ENCODE measurements around the gene MAB21L4.

MAB21L4 gene

GRCh38 chr2:240885566-240885965 is 10.4 kb downstream of the MAB21L4 start:
- Histone ChIP-seq H3K9ac (ENCODE audit: insufficient read length, low read depth) (no peak overlapping the region), H3K4me3 (ENCODE audit: insufficient read length, low read depth) (no peak overlapping the region), H3K4me1 (ENCODE audit: insufficient read depth, insufficient read length) (peaks cover 11% of the 10 kb centered on the region), H3K27me3 (ENCODE audit: insufficient read depth, insufficient read length) (no peaks in the 10 kb centered on the region), H3K36me3 (ENCODE audit: insufficient read depth, insufficient read length, low read length) (no peaks in the 10 kb centered on the region), H3K9me3 (ENCODE audit: insufficient read depth, low read length) (no peaks in the 10 kb centered on the region)
- TF ChIP-seq SUZ12 (IDR thresholded peaks at IDR 0.05; ENCODE audit: extremely low read depth, insufficient read depth, insufficient read length) (no peak), YY1 (IDR thresholded peaks at IDR 0.05; ENCODE audit: insufficient read depth, insufficient read length) (no peak)
- DNase-seq (ENCODE audit: low read depth, low spot score) = no peak

- H3K27me3 ChIP-seq (ENCODE audit: insufficient read depth, insufficient read length) = no peaks in the 10 kb centered on the region
- TF ChIP-seq ZNF274 (IDR thresholded peaks at IDR 0.05; ENCODE audit: low read depth, low read length) (no peak), YY1 (IDR thresholded peaks at IDR 0.05; ENCODE audit: insufficient read depth, insufficient read length) (no peak), SUZ12 (IDR thresholded peaks at IDR 0.05; ENCODE audit: extremely low read depth, insufficient read depth, insufficient read length) (no peak)
These were observed 11.2 kb downstream of the MAB21L4 start for GRCh38 chr2:240884745-240885144.

GRCh38 chr2:240884221-240884620 is 11.7 kb downstream of the MAB21L4 start:
- no peaks in the 10 kb centered on the region for H3K9me3 ChIP-seq (ENCODE audit: insufficient read depth, low read length)
- DNase-seq (ENCODE audit: low read depth, low spot score) = no peak
- no peak for TF ChIP-seq ZNF274 (IDR thresholded peaks at IDR 0.05; ENCODE audit: low read depth, low read length)
- no peak for TF ChIP-seq SUZ12 (IDR thresholded peaks at IDR 0.05; ENCODE audit: extremely low read depth, insufficient read depth, insufficient read length)
- no peak for TF ChIP-seq YY1 (IDR thresholded peaks at IDR 0.05; ENCODE audit: insufficient read depth, insufficient read length)
- no peaks in the 10 kb centered on the region for H3K27me3 ChIP-seq (ENCODE audit: insufficient read depth, insufficient read length)
- H3K4me1 ChIP-seq (ENCODE audit: insufficient read depth, insufficient read length) = peaks cover 10% of the 10 kb centered on the region
- H3K36me3 ChIP-seq (ENCODE audit: insufficient read depth, insufficient read length, low read length) = no peaks in the 10 kb centered on the region
- H3K4me3 ChIP-seq (ENCODE audit: insufficient read length, low read depth) = no peak overlapping the region
- no peak overlapping the region for H3K9ac ChIP-seq (ENCODE audit: insufficient read length, low read depth)

More at GRCh38 chr2:240884745-240885144, 11.2 kb downstream of the MAB21L4 start:
- Histone ChIP-seq H3K9ac (ENCODE audit: insufficient read length, low read depth) (no peak overlapping the region), H3K4me3 (ENCODE audit: insufficient read length, low read depth) (no peak overlapping the region), H3K36me3 (ENCODE audit: insufficient read depth, insufficient read length, low read length) (no peaks in the 10 kb centered on the region), H3K4me1 (ENCODE audit: insufficient read depth, insufficient read length) (peaks cover 11% of the 10 kb centered on the region), H3K9me3 (ENCODE audit: insufficient read depth, low read length) (no peaks in the 10 kb centered on the region)
- DNase-seq (ENCODE audit: low read depth, low spot score) = no peak

- Histone ChIP-seq H3K4me3 (ENCODE audit: insufficient read length, low read depth) (no peak overlapping the region), H3K9me3 (ENCODE audit: insufficient read depth, low read length) (no peaks in the 10 kb centered on the region), H3K9ac (ENCODE audit: insufficient read length, low read depth) (no peak overlapping the region), H3K36me3 (ENCODE audit: insufficient read depth, insufficient read length, low read length) (no peaks in the 10 kb centered on the region), H3K27me3 (ENCODE audit: insufficient read depth, insufficient read length) (no peaks in the 10 kb centered on the region), H3K4me1 (ENCODE audit: insufficient read depth, insufficient read length) (peaks cover 4% of the 10 kb centered on the region)
- no peak for DNase-seq (ENCODE audit: low read depth, low spot score)
- TF ChIP-seq SUZ12 (IDR thresholded peaks at IDR 0.05; ENCODE audit: extremely low read depth, insufficient read depth, insufficient read length) = no peak
- no peak for TF ChIP-seq YY1 (IDR thresholded peaks at IDR 0.05; ENCODE audit: insufficient read depth, insufficient read length)
- TF ChIP-seq ZNF274 (IDR thresholded peaks at IDR 0.05; ENCODE audit: low read depth, low read length) = no peak
These were observed 14.0 kb downstream of the MAB21L4 start for GRCh38 chr2:240881913-240882312.

- TF ChIP-seq YY1 (IDR thresholded peaks at IDR 0.05; ENCODE audit: insufficient read depth, insufficient read length) = no peak
- TF ChIP-seq ZNF274 (IDR thresholded peaks at IDR 0.05; ENCODE audit: low read depth, low read length) = no peak
- H3K9ac ChIP-seq (ENCODE audit: insufficient read length, low read depth) = no peak overlapping the region
- no peaks in the 10 kb centered on the region for H3K36me3 ChIP-seq (ENCODE audit: insufficient read depth, insufficient read length, low read length)
- no peak overlapping the region for H3K4me3 ChIP-seq (ENCODE audit: insufficient read length, low read depth)
- H3K27me3 ChIP-seq (ENCODE audit: insufficient read depth, insufficient read length) = no peaks in the 10 kb centered on the region
- DNase-seq (ENCODE audit: low read depth, low spot score) = no peak
- peaks cover 4% of the 10 kb centered on the region for H3K4me1 ChIP-seq (ENCODE audit: insufficient read depth, insufficient read length)
- H3K9me3 ChIP-seq (ENCODE audit: insufficient read depth, low read length) = no peaks in the 10 kb centered on the region
These were observed 16.9 kb downstream of the MAB21L4 start for GRCh38 chr2:240879105-240879504.

GRCh38 chr2:240878341-240878936 is 17.5 kb downstream of the MAB21L4 start:
- no peaks in the 10 kb centered on the region for H3K27me3 ChIP-seq (ENCODE audit: insufficient read depth, insufficient read length)
- no peaks in the 10 kb centered on the region for H3K36me3 ChIP-seq (ENCODE audit: insufficient read depth, insufficient read length, low read length)
- no peak for DNase-seq (ENCODE audit: low read depth, low spot score)
- H3K9ac ChIP-seq (ENCODE audit: insufficient read length, low read depth) = no peak overlapping the region
- no peaks in the 10 kb centered on the region for H3K9me3 ChIP-seq (ENCODE audit: insufficient read depth, low read length)
- no peak for TF ChIP-seq YY1 (IDR thresholded peaks at IDR 0.05; ENCODE audit: insufficient read depth, insufficient read length)
- no peak for TF ChIP-seq SUZ12 (IDR thresholded peaks at IDR 0.05; ENCODE audit: extremely low read depth, insufficient read depth, insufficient read length)
- no peak for TF ChIP-seq ZNF274 (IDR thresholded peaks at IDR 0.05; ENCODE audit: low read depth, low read length)
- H3K4me3 ChIP-seq (ENCODE audit: insufficient read length, low read depth) = no peak overlapping the region
- peaks cover 4% of the 10 kb centered on the region for H3K4me1 ChIP-seq (ENCODE audit: insufficient read depth, insufficient read length)

GRCh38 chr2:240877460-240878340 is 18.3 kb downstream of the MAB21L4 start:
- no peaks in the 10 kb centered on the region for H3K27me3 ChIP-seq (ENCODE audit: insufficient read depth, insufficient read length)
- no peak for TF ChIP-seq SUZ12 (IDR thresholded peaks at IDR 0.05; ENCODE audit: extremely low read depth, insufficient read depth, insufficient read length)
- TF ChIP-seq YY1 (IDR thresholded peaks at IDR 0.05; ENCODE audit: insufficient read depth, insufficient read length) = no peak
- TF ChIP-seq ZNF274 (IDR thresholded peaks at IDR 0.05; ENCODE audit: low read depth, low read length) = no peak
- H3K9ac ChIP-seq (ENCODE audit: insufficient read length, low read depth) = no peak overlapping the region
- H3K9me3 ChIP-seq (ENCODE audit: insufficient read depth, low read length) = no peaks in the 10 kb centered on the region
- H3K4me1 ChIP-seq (ENCODE audit: insufficient read depth, insufficient read length) = peaks cover 4% of the 10 kb centered on the region
- DNase-seq (ENCODE audit: low read depth, low spot score) = no peak
- no peak overlapping the region for H3K4me3 ChIP-seq (ENCODE audit: insufficient read length, low read depth)
- H3K36me3 ChIP-seq (ENCODE audit: insufficient read depth, insufficient read length, low read length) = no peaks in the 10 kb centered on the region
